ENCODE results near the gene MPPED1. TPM values are rescaled to one million over a fixed set of nuclear protein-coding genes. Genes with fewer than 3 reads are reported as not detected.

The MPPED1 gene
- total RNA-seq, 4 donors from 2014 or later = 0.23 to 0.99 (median 0.80) TPM; not detected in 1

- TF ChIP-seq POLR2AphosphoS5 (IDR thresholded peaks at IDR 0.05) (no peak), POLR2A (IDR thresholded peaks at IDR 0.05) (no peak), EP300 (IDR thresholded peaks at IDR 0.05) (no peak), CTCF (IDR thresholded peaks at IDR 0.05) (no peak)
- Histone ChIP-seq H3K27ac (no peak overlapping the region), H3K9me3 (no peaks in the 10 kb centered on the region), H3K4me3 (no peak overlapping the region), H3K27me3 (peaks cover 81% of the 10 kb centered on the region), H3K36me3 (no peaks in the 10 kb centered on the region), H3K4me1 (no peaks in the 10 kb centered on the region)
- 80% methylated on average over 5 of the region's 13 CpGs for WGBS
- DNase-seq (ENCODE audit: low spot score in 2 of 2) = no peak
Observed at GRCh38 chr22:43421914-43422615, 10.3 kb downstream of the MPPED1 start.

- Histone ChIP-seq H3K9me3 (no peaks in the 10 kb centered on the region), H3K36me3 (no peaks in the 10 kb centered on the region), H3K4me3 (no peak overlapping the region), H3K27me3 (peaks cover 88% of the 10 kb centered on the region), H3K4me1 (no peaks in the 10 kb centered on the region), H3K27ac (no peak overlapping the region)
- TF ChIP-seq CTCF (IDR thresholded peaks at IDR 0.05) = no peak
- no peak for TF ChIP-seq POLR2AphosphoS5 (IDR thresholded peaks at IDR 0.05)
- TF ChIP-seq EP300 (IDR thresholded peaks at IDR 0.05) = no peak
- TF ChIP-seq POLR2A (IDR thresholded peaks at IDR 0.05) = no peak
- 89% methylated on average over 11 of the region's 11 CpGs for WGBS
- DNase-seq (ENCODE audit: low spot score in 2 of 2) = no peak
Observed at GRCh38 chr22:43423046-43423445, 11.2 kb downstream of the MPPED1 start.

- TF ChIP-seq POLR2AphosphoS5 (IDR thresholded peaks at IDR 0.05) (no peak), POLR2A (IDR thresholded peaks at IDR 0.05) (no peak)
Observed at GRCh38 chr22:43424201-43424600, 12.4 kb downstream of the MPPED1 start.

GRCh38 chr22:43424666-43425630, 13.1 kb downstream of the MPPED1 start:
- Histone ChIP-seq H3K36me3 (no peaks in the 10 kb centered on the region), H3K4me3 (no peak overlapping the region), H3K9me3 (no peaks in the 10 kb centered on the region), H3K4me1 (no peaks in the 10 kb centered on the region), H3K27me3 (peaks cover 92% of the 10 kb centered on the region), H3K27ac (no peak overlapping the region)
- TF ChIP-seq POLR2AphosphoS5 (IDR thresholded peaks at IDR 0.05) = no peak
- TF ChIP-seq CTCF (IDR thresholded peaks at IDR 0.05) = no peak
- TF ChIP-seq EP300 (IDR thresholded peaks at IDR 0.05) = no peak
- TF ChIP-seq POLR2A (IDR thresholded peaks at IDR 0.05) = no peak
- DNase-seq (ENCODE audit: low spot score in 2 of 2) = no peak
- 51% methylated on average over 27 of the region's 39 CpGs for WGBS

More at GRCh38 chr22:43424201-43424600, 12.4 kb downstream of the MPPED1 start:
- Histone ChIP-seq H3K27me3 (peaks cover 91% of the 10 kb centered on the region), H3K9me3 (no peaks in the 10 kb centered on the region), H3K4me1 (no peaks in the 10 kb centered on the region), H3K36me3 (no peaks in the 10 kb centered on the region), H3K27ac (no peak overlapping the region), H3K4me3 (no peak overlapping the region)
- DNase-seq (ENCODE audit: low spot score in 2 of 2) = no peak
- 57% methylated on average over 7 of the region's 7 CpGs for WGBS

- no peaks in the 10 kb centered on the region for H3K36me3 ChIP-seq
- peaks cover 89% of the 10 kb centered on the region for H3K27me3 ChIP-seq
- WGBS = 82% methylated on average over 17 of the region's 22 CpGs
- no peaks in the 10 kb centered on the region for H3K9me3 ChIP-seq
- DNase-seq (ENCODE audit: low spot score in 2 of 2) = no peak
- no peaks in the 10 kb centered on the region for H3K4me1 ChIP-seq
- no peak overlapping the region for H3K27ac ChIP-seq
- H3K4me3 ChIP-seq = no peak overlapping the region
- TF ChIP-seq EP300 (IDR thresholded peaks at IDR 0.05) = no peak
- TF ChIP-seq POLR2AphosphoS5 (IDR thresholded peaks at IDR 0.05) = no peak
Observed at GRCh38 chr22:43425976-43426785, 14.4 kb downstream of the MPPED1 start.

All from suprapubic skin (tissue), 4 donors.